Mesenchymal stem cell (in vitro differentiated cells and primary cell): ENCODE data around the gene STRADA. TPM values are rescaled to one million over a fixed set of nuclear protein-coding genes. Genes with fewer than 3 reads are reported as not detected.
A peak's percentile ranks its signal among the peaks of the same experiment; 100 is the strongest.

ENCODE experiments used
- DNase-seq: peaks from one replicate; pipeline ENCODE4 v3.0.0-alpha.2; 2013
- H2AFZ ChIP-seq: one replicate; pipeline ENCODE4 v1.6.1; 2013; ENCODE audit warnings: low read depth, mild to moderate bottlenecking, control low read depth, inconsistent platforms, low read length, moderate library complexity
- H2AK5ac ChIP-seq: 2 replicates; pipeline ENCODE4 v1.6.1; 2013; ENCODE audit warnings: low read length, moderate library complexity, mild to moderate bottlenecking, inconsistent platforms; ENCODE audit not compliant: severe bottlenecking
- H2BK120ac ChIP-seq: one replicate; pipeline ENCODE4 v1.6.1; 2013; ENCODE audit warnings: low read depth, mild to moderate bottlenecking, inconsistent platforms, low read length, moderate library complexity
- H2BK12ac ChIP-seq, 2 experiments: one replicate each; pipeline ENCODE4 v1.6.1; 2013; ENCODE audit warnings: inconsistent platforms in 2 of 2, low read length in 2 of 2, mild to moderate bottlenecking in 2 of 2, moderate library complexity in 2 of 2, control low read depth in 1 of 2
- H2BK15ac ChIP-seq: one replicate; pipeline ENCODE4 v1.6.1; 2013; ENCODE audit warnings: mild to moderate bottlenecking, low read depth, inconsistent platforms; ENCODE audit not compliant: poor library complexity, severe bottlenecking
- H2BK5ac ChIP-seq: 2 replicates; pipeline ENCODE4 v1.6.1; 2013; ENCODE audit warnings: low read depth, mild to moderate bottlenecking, low read length, control low read depth, inconsistent platforms; ENCODE audit not compliant: poor library complexity, severe bottlenecking
- H3K14ac ChIP-seq, 2 experiments: one replicate each; pipeline ENCODE4 v1.6.1; 2013; ENCODE audit warnings: inconsistent platforms in 2 of 2, low read length in 2 of 2, control low read depth in 1 of 2, mild to moderate bottlenecking in 1 of 2, moderate library complexity in 1 of 2
- H3K18ac ChIP-seq, 2 experiments: one replicate each; pipeline ENCODE4 v1.6.1; 2013; ENCODE audit warnings: inconsistent platforms in 2 of 2, low read length in 2 of 2, control low read depth in 1 of 2, low read depth in 1 of 2, mild to moderate bottlenecking in 1 of 2
- H3K23ac ChIP-seq, 2 experiments: one replicate each; pipeline ENCODE4 v1.6.1; 2013; ENCODE audit warnings: inconsistent platforms in 2 of 2, low read length in 2 of 2, mild to moderate bottlenecking in 2 of 2, moderate library complexity in 2 of 2, control low read depth in 1 of 2
- H3K27ac ChIP-seq: 2 replicates; pipeline ENCODE4 v1.5.1; 2013; ENCODE audit warnings: mild to moderate bottlenecking, moderate library complexity, low read length, control low read depth, inconsistent platforms; ENCODE audit not compliant: poor library complexity, severe bottlenecking
- H3K27me3 ChIP-seq, 2 experiments: 2 replicates each; pipeline versions ENCODE4 v1.6.1 to v1.7.0; 2013; ENCODE audit warnings: low read length in 2 of 2, mild to moderate bottlenecking in 2 of 2, moderate library complexity in 2 of 2, control low read depth in 1 of 2, inconsistent platforms in 1 of 2; ENCODE audit not compliant: control insufficient read depth in 1 of 2, insufficient read depth in 1 of 2
- H3K36me3 ChIP-seq, 2 experiments: 2 replicates each; pipeline versions ENCODE4 v1.6.1 to v1.7.0; 2013; ENCODE audit warnings: low read length in 2 of 2, control low read depth in 1 of 2, inconsistent platforms in 1 of 2, low read depth in 1 of 2, mild to moderate bottlenecking in 1 of 2; ENCODE audit not compliant: insufficient read depth in 2 of 2, control insufficient read depth in 1 of 2
- H3K4ac ChIP-seq, 2 experiments: one replicate each; pipeline ENCODE4 v1.6.1; 2013; ENCODE audit warnings: inconsistent platforms in 2 of 2, low read length in 2 of 2, mild to moderate bottlenecking in 2 of 2, moderate library complexity in 2 of 2, control low read depth in 1 of 2, low read depth in 1 of 2
- H3K4me1 ChIP-seq: 2 replicates; pipeline ENCODE4 v1.6.1; 2013; ENCODE audit warnings: low read depth, low read length, control low read depth; ENCODE audit not compliant: control insufficient read depth, insufficient read depth
- H3K4me2 ChIP-seq: 2 replicates; pipeline ENCODE4 v1.6.1; 2013; ENCODE audit warnings: low read length, mild to moderate bottlenecking, inconsistent platforms; ENCODE audit not compliant: poor library complexity, severe bottlenecking
- H3K4me3 ChIP-seq, 2 experiments: 2 replicates each; pipeline versions ENCODE4 v1.5.1 to v1.7.0; 2013; ENCODE audit warnings: low read length in 2 of 2, mild to moderate bottlenecking in 2 of 2, control low read depth in 1 of 2, low read depth in 1 of 2; ENCODE audit not compliant: insufficient read depth in 1 of 2
- H3K79me1 ChIP-seq: replicated peaks from 2 replicates; pipeline ENCODE4 v1.6.1; 2013; ENCODE audit warnings: mild to moderate bottlenecking, control low read depth, low read length, inconsistent platforms; ENCODE audit not compliant: poor library complexity, severe bottlenecking
- H3K9ac ChIP-seq: 2 replicates; pipeline ENCODE4 v1.7.0; 2013; ENCODE audit warnings: mild to moderate bottlenecking, low read length, moderate library complexity
- H3K9me3 ChIP-seq: 2 replicates; pipeline ENCODE4 v1.7.0; 2013; ENCODE audit warnings: mild to moderate bottlenecking, low read length; ENCODE audit not compliant: control insufficient read depth
- H4K8ac ChIP-seq: one replicate; pipeline ENCODE4 v1.6.1; 2013; ENCODE audit warnings: inconsistent platforms, mild to moderate bottlenecking, low read length, moderate library complexity
- H4K91ac ChIP-seq: one replicate; pipeline ENCODE4 v1.6.1; 2013; ENCODE audit warnings: mild to moderate bottlenecking, low read length, inconsistent platforms
- WGBS: methylation state at CpG from one replicate; pipeline ENCODE4 v1.1.7; 2013; ENCODE audit warnings: mixed read lengths; 5-methylcytosine and 5-hydroxymethylcytosine counted together
- polyA plus RNA-seq, 2 experiments: library from polyadenylated mRNA; stranded (reverse); fragments of 200-250 nt; gene quantifications; one replicate each; pipeline ENCODE4 v1.2.3, GENCODE V29; 2013

Gene STRADA
- 17.3 TPM for polyA plus RNA-seq (2013, experiment 1 of 2)
- 16.9 TPM for polyA plus RNA-seq (2013, experiment 2 of 2)

GRCh38 chr17:63741408-63742173 is at the start of gene STRADA:
Gene STRADA (minus strand): TSS chr17:63741799. CDS start chr17:63728369, 13,430 bp downstream.
- peaks cover 5% of the 10 kb centered on the region for H3K4me1 ChIP-seq
- H3K79me1 ChIP-seq = peaks cover 6% of the 10 kb centered on the region
- H3K9me3 ChIP-seq = no peaks in the 10 kb centered on the region
- H3K14ac ChIP-seq = peak within 1 kb of the TSS in 1 of 2 experiments; percentile 37
- H4K8ac ChIP-seq = peak within 1 kb of the TSS; percentile 84
- H3K4me3 ChIP-seq = peak within 1 kb of the TSS; percentile 90
- no peak within 1 kb of the TSS for H2AK5ac ChIP-seq
- H2BK15ac ChIP-seq = peak within 1 kb of the TSS; percentile 100
- H3K9ac ChIP-seq = peak within 1 kb of the TSS; percentile 96
- peak; percentile 97 for DNase-seq
- peak within 1 kb of the TSS; percentile 79 for H2BK120ac ChIP-seq
- H2AFZ ChIP-seq = peak within 1 kb of the TSS; percentile 97
- no peak within 1 kb of the TSS for H2BK12ac ChIP-seq
- peak within 1 kb of the TSS in 1 of 2 experiments; percentile 89 for H3K23ac ChIP-seq
- 0% methylated on average over 53 of the region's 61 CpGs for WGBS
- H3K36me3 ChIP-seq = peaks cover 0 to 25% of the 10 kb centered on the region in 2 experiments
- H3K27ac ChIP-seq = peak within 1 kb of the TSS; percentile 88
- no peak within 1 kb of the TSS for H4K91ac ChIP-seq
- H3K4me2 ChIP-seq = peak within 1 kb of the TSS; percentile 84
- peak within 1 kb of the TSS; percentile 89 to 96 for H3K18ac ChIP-seq
- peak within 1 kb of the TSS; percentile 84 for H2BK5ac ChIP-seq
- peak within 1 kb of the TSS; percentile 46 to 73 for H3K4ac ChIP-seq
- H3K27me3 ChIP-seq = no peaks in the 10 kb centered on the region

GRCh38 chr17:63790057-63790456 is 48.5 kb upstream of the STRADA start:
- no peak overlapping the region for H2BK120ac ChIP-seq
- no peak overlapping the region for H2AK5ac ChIP-seq
- H2AFZ ChIP-seq = no peak overlapping the region
- H4K91ac ChIP-seq = no peak overlapping the region
- H3K4me2 ChIP-seq = no peak overlapping the region
- H2BK15ac ChIP-seq = no peak overlapping the region
- no peak overlapping the region for H3K4me3 ChIP-seq
- no peak overlapping the region for H3K18ac ChIP-seq
- no peak overlapping the region for H3K14ac ChIP-seq
- no peak overlapping the region for H4K8ac ChIP-seq
- H2BK12ac ChIP-seq = no peak overlapping the region
- no peak overlapping the region for H3K23ac ChIP-seq
- H3K27me3 ChIP-seq = no peaks in the 10 kb centered on the region
- peaks cover 3% of the 10 kb centered on the region for H3K4me1 ChIP-seq
- no peak overlapping the region for H3K9ac ChIP-seq
- DNase-seq = no peak
- peaks cover 44 to 80% of the 10 kb centered on the region in 2 experiments for H3K36me3 ChIP-seq
- no peak overlapping the region for H2BK5ac ChIP-seq
- 100% methylated on average over 4 of the region's 6 CpGs for WGBS
- H3K9me3 ChIP-seq = no peaks in the 10 kb centered on the region
- no peak overlapping the region for H3K27ac ChIP-seq
- peaks cover 15% of the 10 kb centered on the region for H3K79me1 ChIP-seq
- no peak overlapping the region for H3K4ac ChIP-seq

GRCh38 chr17:63786971-63787711 is 45.5 kb upstream of the STRADA start:
- H3K18ac ChIP-seq = no peak overlapping the region
- no peak overlapping the region for H3K14ac ChIP-seq
- no peak overlapping the region for H3K27ac ChIP-seq
- H2BK12ac ChIP-seq = no peak overlapping the region
- DNase-seq = no peak
- H3K4me2 ChIP-seq = no peak overlapping the region
- H4K8ac ChIP-seq = no peak overlapping the region
- H3K36me3 ChIP-seq = peaks cover 34 to 76% of the 10 kb centered on the region in 2 experiments
- H3K79me1 ChIP-seq = peaks cover 6% of the 10 kb centered on the region
- no peak overlapping the region for H2BK5ac ChIP-seq
- WGBS = 97% methylated on average over 9 of the region's 13 CpGs
- H3K23ac ChIP-seq = no peak overlapping the region
- H2AK5ac ChIP-seq = no peak overlapping the region
- H3K4me1 ChIP-seq = peaks cover 5% of the 10 kb centered on the region
- no peaks in the 10 kb centered on the region for H3K9me3 ChIP-seq
- H4K91ac ChIP-seq = no peak overlapping the region
- H3K27me3 ChIP-seq = no peaks in the 10 kb centered on the region
- no peak overlapping the region for H3K4me3 ChIP-seq
- no peak overlapping the region for H3K4ac ChIP-seq
- no peak overlapping the region for H2BK15ac ChIP-seq
- no peak overlapping the region for H3K9ac ChIP-seq
- H2BK120ac ChIP-seq = no peak overlapping the region
- H2AFZ ChIP-seq = no peak overlapping the region

GRCh38 chr17:63786117-63786516 is 44.5 kb upstream of the STRADA start:
- H3K4me2 ChIP-seq = no peak overlapping the region
- no peak overlapping the region for H3K27ac ChIP-seq
- no peak overlapping the region for H4K8ac ChIP-seq
- peaks cover 4% of the 10 kb centered on the region for H3K79me1 ChIP-seq
- no peaks in the 10 kb centered on the region for H3K9me3 ChIP-seq
- H3K14ac ChIP-seq = no peak overlapping the region
- H3K36me3 ChIP-seq = peaks cover 31 to 67% of the 10 kb centered on the region in 2 experiments
- no peak overlapping the region for H2AK5ac ChIP-seq
- H2AFZ ChIP-seq = no peak overlapping the region
- no peak overlapping the region for H2BK5ac ChIP-seq
- no peak overlapping the region for H2BK12ac ChIP-seq
- H3K18ac ChIP-seq = no peak overlapping the region
- no peak overlapping the region for H3K4ac ChIP-seq
- no peak overlapping the region for H3K9ac ChIP-seq
- H3K4me3 ChIP-seq = no peak overlapping the region
- no peak overlapping the region for H2BK120ac ChIP-seq
- H3K27me3 ChIP-seq = no peaks in the 10 kb centered on the region
- no peak for DNase-seq
- H2BK15ac ChIP-seq = no peak overlapping the region
- 100% methylated on average over 1 of the region's 1 CpG for WGBS
- H3K23ac ChIP-seq = no peak overlapping the region
- peaks cover 5% of the 10 kb centered on the region for H3K4me1 ChIP-seq
- H4K91ac ChIP-seq = no peak overlapping the region
